GM23338 (cell line): ENCODE data around the gene AJM1. TPM values are rescaled to one million over a fixed set of nuclear protein-coding genes. Genes with fewer than 3 reads are reported as not detected.
A peak's percentile ranks its signal among the peaks of the same experiment; 100 is the strongest.

Source experiments
- ATAC-seq: fragments of 200-7000 bp; cut with Tn5 transposase; 3 replicates; pipeline ENCODE4 v1.9.1; 2020
- DNase-seq: peaks from one replicate; pipeline ENCODE4 v3.0.0-alpha.2; 2015; ENCODE audit warnings: low spot score
- H2AFZ ChIP-seq: fragments of 200-600 bp; sonication (generic); 2 replicates; pipeline ENCODE4 v1.8.0; 2016; ENCODE audit warnings: antibody characterized with exemption, mild to moderate bottlenecking, moderate library complexity
- H3F3A ChIP-seq: fragments of 200-600 bp; sonication (generic); replicated peaks from 2 replicates; pipeline ENCODE4 v1.8.0; 2017; ENCODE audit warnings: antibody characterized with exemption, mixed run types, low read depth
- H3K27ac ChIP-seq: fragments of 200-600 bp; sonication (generic); 2 replicates; pipeline ENCODE4 v1.6.1; 2016; ENCODE audit warnings: low read depth
- H3K27me3 ChIP-seq: fragments of 200-600 bp; sonication (generic); 2 replicates; pipeline ENCODE4 v1.8.0; 2016; ENCODE audit warnings: mild to moderate bottlenecking, mixed run types, moderate library complexity; ENCODE audit not compliant: insufficient read depth
- H3K36me3 ChIP-seq: fragments of 200-600 bp; sonication (generic); 2 replicates; pipeline ENCODE4 v1.8.0; 2016; ENCODE audit warnings: mild to moderate bottlenecking; ENCODE audit not compliant: insufficient read depth
- H3K4me1 ChIP-seq: fragments of 200-600 bp; sonication (generic); 2 replicates; pipeline ENCODE4 v1.8.0; 2016; ENCODE audit warnings: mild to moderate bottlenecking, moderate library complexity; ENCODE audit not compliant: insufficient read depth
- H3K4me2 ChIP-seq: fragments of 200-600 bp; sonication (generic); 2 replicates; pipeline ENCODE4 v1.7.1; 2017; ENCODE audit warnings: mixed run types
- H3K4me3 ChIP-seq: fragments of 200-600 bp; sonication (generic); 2 replicates; pipeline ENCODE4 v1.6.1; 2016; ENCODE audit warnings: mixed run types
- H3K79me2 ChIP-seq: fragments of 200-600 bp; sonication (generic); replicated peaks from 2 replicates; pipeline ENCODE4 v1.8.0; 2017; ENCODE audit warnings: mild to moderate bottlenecking; ENCODE audit not compliant: insufficient read depth
- H3K9me2 ChIP-seq: fragments of 200-600 bp; sonication (generic); 2 replicates; pipeline ENCODE4 v1.8.0; 2017; ENCODE audit not compliant: insufficient read depth
- H4K20me1 ChIP-seq: fragments of 200-600 bp; sonication (generic); replicated peaks from 2 replicates; pipeline ENCODE4 v1.8.0; 2017; ENCODE audit warnings: mild to moderate bottlenecking; ENCODE audit not compliant: insufficient read depth
- H3K27ac Mint-ChIP-seq: 2 replicates; pipeline ENCODE4 v1.8.0; 2020; ENCODE audit warnings: inconsistent platforms, mild to moderate bottlenecking, moderate library complexity, mixed read lengths
- H3K27me3 Mint-ChIP-seq: 3 replicates; pipeline ENCODE4 v1.8.0; 2022; ENCODE audit warnings: low read depth, mild to moderate bottlenecking, moderate library complexity, mixed read lengths, inconsistent platforms; ENCODE audit not compliant: insufficient read depth, poor library complexity
- H3K36me3 Mint-ChIP-seq: 3 replicates; pipeline ENCODE4 v1.8.0; 2021; ENCODE audit warnings: low read depth, mild to moderate bottlenecking, inconsistent platforms, moderate library complexity, mixed read lengths
- H3K4me1 Mint-ChIP-seq: 3 replicates; pipeline ENCODE4 v1.8.0; 2020; ENCODE audit warnings: mild to moderate bottlenecking, inconsistent platforms, mixed read lengths
- H3K4me3 Mint-ChIP-seq: 3 replicates; pipeline ENCODE4 v1.8.0; 2021; ENCODE audit warnings: moderate library complexity, mild to moderate bottlenecking, inconsistent platforms, mixed read lengths
- H3K9me3 Mint-ChIP-seq: 3 replicates; pipeline ENCODE4 v1.8.0; 2020; ENCODE audit warnings: moderate library complexity, mild to moderate bottlenecking, inconsistent platforms, mixed read lengths
- CREB1 ChIP-seq: fragments of 250-450 bp; sonication (Bioruptor Pico); IDR thresholded peaks from 2 replicates; pipeline ENCODE4 v1.5.0; 2020; ENCODE audit warnings: low read depth, mild to moderate bottlenecking, moderate library complexity
- EZH2 ChIP-seq: fragments of 200-600 bp; sonication (generic); IDR thresholded peaks from one replicate; pipeline ENCODE4 v1.8.0; 2017; ENCODE audit warnings: antibody characterized with exemption, mild to moderate bottlenecking, low read depth; ENCODE audit not compliant: unreplicated experiment
- EZH2phosphoT487 ChIP-seq: fragments of 200-600 bp; sonication (generic); IDR thresholded peaks from one replicate; pipeline ENCODE4 v1.8.1; 2018; ENCODE audit warnings: antibody characterized with exemption; ENCODE audit not compliant: unreplicated experiment
- JUNB ChIP-seq: IDR thresholded peaks from one replicate; pipeline ENCODE4 v1.6.1; 2016; ENCODE audit warnings: antibody characterized with exemption; ENCODE audit not compliant: unreplicated experiment
- NANOG ChIP-seq: IDR thresholded peaks from 2 replicates; pipeline ENCODE4 v1.6.1; 2016; ENCODE audit warnings: antibody characterized with exemption, borderline replicate concordance
- POLR2AphosphoS5 ChIP-seq: IDR thresholded peaks from 2 replicates; pipeline ENCODE4 v1.6.1; 2016; ENCODE audit warnings: antibody characterized with exemption, low read depth
- STAT1 ChIP-seq: IDR thresholded peaks from one replicate; pipeline ENCODE4 v1.6.1; 2016; ENCODE audit warnings: antibody characterized with exemption; ENCODE audit not compliant: unreplicated experiment
- ZNF114 ChIP-seq: fragments of 250-450 bp; sonication (Bioruptor Pico); IDR thresholded peaks from 2 replicates; pipeline ENCODE4 v1.5.0; 2020; ENCODE audit warnings: mild to moderate bottlenecking, moderate library complexity
- ZNF331 ChIP-seq: fragments of 250-450 bp; sonication (Bioruptor Pico); IDR thresholded peaks from 2 replicates; pipeline ENCODE4 v1.5.0; 2020; ENCODE audit warnings: low read depth, mild to moderate bottlenecking, moderate library complexity
- polyA plus RNA-seq: library from polyadenylated mRNA; unstranded; fragments of >200 nt; fragmentation: Nextera tagmentation; extraction: Ambion mirVana; gene quantifications from 2 replicates; pipeline ENCODE4 v1.2.1, GENCODE V29; 2016
- total RNA-seq: library from RNA; depleted of rRNA; stranded (reverse); fragments of >200 nt; shearing (Covaris generic); gene quantifications from 2 replicates; pipeline ENCODE4 v1.2.3, GENCODE V29; 2014
- TF ChIP-seq, protein P1 (sequence below): IDR thresholded peaks from one replicate; pipeline ENCODE4 v1.6.1; 2018; ENCODE audit warnings: antibody characterized with exemption; ENCODE audit not compliant: unreplicated experiment
- TF ChIP-seq, protein P2 (sequence below): fragments of 250-450 bp; sonication (Bioruptor Pico); IDR thresholded peaks from 2 replicates; pipeline ENCODE4 v1.5.0; 2020; ENCODE audit warnings: mild to moderate bottlenecking, moderate library complexity
- TF ChIP-seq, protein P3 (sequence below), 2 experiments: fragments of 200-600 bp in 1 of 2; sonication (generic) in 1 of 2; conservative IDR thresholded peaks; 2 replicates each; pipeline versions ENCODE4 v1.5.1 to v1.6.1; 2016 to 2017; ENCODE audit warnings: antibody characterized with exemption in 2 of 2, low read depth in 2 of 2, mild to moderate bottlenecking in 2 of 2, moderate library complexity in 1 of 2
- TF ChIP-seq, protein P4 (sequence below): IDR thresholded peaks from 2 replicates; pipeline ENCODE4 v1.6.1; 2016; ENCODE audit warnings: antibody characterized with exemption

Gene AJM1
- total and polyA plus RNA-seq, 2 experiments from 2014 or later, result 0.36 to 0.49 TPM

DNA sequence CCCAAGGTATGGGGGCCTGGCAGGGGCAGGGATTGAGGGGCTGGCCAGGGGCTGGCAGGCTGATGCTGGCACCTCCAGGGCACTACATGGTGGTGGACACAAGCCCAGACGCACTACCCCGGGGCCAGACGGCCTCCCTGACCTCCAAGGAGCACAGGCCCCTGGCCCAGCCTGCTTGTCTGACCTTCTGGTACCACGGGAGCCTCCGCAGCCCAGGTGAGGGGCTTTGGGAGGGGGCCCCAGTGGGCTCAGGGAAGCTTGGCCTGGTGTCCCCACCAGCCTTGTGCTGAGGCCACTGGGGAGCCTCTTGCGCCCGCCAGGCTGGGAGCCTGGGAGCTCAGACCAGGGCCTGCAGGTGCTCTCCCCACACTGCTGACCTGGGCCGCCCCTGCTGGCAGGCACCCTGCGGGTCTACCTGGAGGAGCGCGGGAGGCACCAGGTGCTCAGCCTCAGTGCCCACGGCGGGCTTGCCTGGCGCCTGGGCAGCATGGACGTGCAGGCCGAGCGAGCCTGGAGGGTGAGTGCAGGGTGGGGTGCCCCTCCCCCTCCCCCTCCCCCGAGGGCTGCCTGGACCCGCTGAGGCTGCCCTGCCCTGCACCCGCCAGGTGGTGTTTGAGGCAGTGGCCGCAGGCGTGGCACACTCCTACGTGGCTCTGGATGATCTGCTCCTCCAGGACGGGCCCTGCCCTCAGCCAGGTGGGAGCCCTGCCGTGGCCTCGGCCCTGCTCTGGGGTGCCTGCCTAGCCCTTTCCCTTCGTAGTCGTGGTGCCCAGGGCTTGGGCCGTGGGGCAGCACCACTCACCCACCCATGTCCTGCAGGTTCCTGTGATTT, 15.5 kb downstream of the AJM1 start:
- Mint-ChIP-seq H3K27me3 (no peaks in the 10 kb centered on the region), H3K4me1 (no peaks in the 10 kb centered on the region), H3K36me3 (peaks cover 17% of the 10 kb centered on the region; the same call in 2 of the 3 replicates), H3K27ac (no peak overlapping the region), H3K9me3 (no peaks in the 10 kb centered on the region), H3K4me3 (no peak overlapping the region)
- Histone ChIP-seq H3K27me3 (no peaks in the 10 kb centered on the region), H3F3A (no peaks in the 10 kb centered on the region), H3K27ac (no peak overlapping the region), H4K20me1 (0 out of 2 replicates have a peak, but pooled peaks cover 5% of the 10 kb centered on the region), H3K4me3 (no peak overlapping the region), H3K36me3 (peaks cover 6% of the 10 kb centered on the region), H2AFZ (no peak overlapping the region), H3K9me2 (no peaks in the 10 kb centered on the region), H3K79me2 (no peaks in the 10 kb centered on the region), H3K4me2 (no peak overlapping the region), H3K4me1 (no peaks in the 10 kb centered on the region)
- ATAC-seq, result peak; percentile 5
- TF ChIP-seq NANOG, result no peak
- TF ChIP-seq, protein P1, sequence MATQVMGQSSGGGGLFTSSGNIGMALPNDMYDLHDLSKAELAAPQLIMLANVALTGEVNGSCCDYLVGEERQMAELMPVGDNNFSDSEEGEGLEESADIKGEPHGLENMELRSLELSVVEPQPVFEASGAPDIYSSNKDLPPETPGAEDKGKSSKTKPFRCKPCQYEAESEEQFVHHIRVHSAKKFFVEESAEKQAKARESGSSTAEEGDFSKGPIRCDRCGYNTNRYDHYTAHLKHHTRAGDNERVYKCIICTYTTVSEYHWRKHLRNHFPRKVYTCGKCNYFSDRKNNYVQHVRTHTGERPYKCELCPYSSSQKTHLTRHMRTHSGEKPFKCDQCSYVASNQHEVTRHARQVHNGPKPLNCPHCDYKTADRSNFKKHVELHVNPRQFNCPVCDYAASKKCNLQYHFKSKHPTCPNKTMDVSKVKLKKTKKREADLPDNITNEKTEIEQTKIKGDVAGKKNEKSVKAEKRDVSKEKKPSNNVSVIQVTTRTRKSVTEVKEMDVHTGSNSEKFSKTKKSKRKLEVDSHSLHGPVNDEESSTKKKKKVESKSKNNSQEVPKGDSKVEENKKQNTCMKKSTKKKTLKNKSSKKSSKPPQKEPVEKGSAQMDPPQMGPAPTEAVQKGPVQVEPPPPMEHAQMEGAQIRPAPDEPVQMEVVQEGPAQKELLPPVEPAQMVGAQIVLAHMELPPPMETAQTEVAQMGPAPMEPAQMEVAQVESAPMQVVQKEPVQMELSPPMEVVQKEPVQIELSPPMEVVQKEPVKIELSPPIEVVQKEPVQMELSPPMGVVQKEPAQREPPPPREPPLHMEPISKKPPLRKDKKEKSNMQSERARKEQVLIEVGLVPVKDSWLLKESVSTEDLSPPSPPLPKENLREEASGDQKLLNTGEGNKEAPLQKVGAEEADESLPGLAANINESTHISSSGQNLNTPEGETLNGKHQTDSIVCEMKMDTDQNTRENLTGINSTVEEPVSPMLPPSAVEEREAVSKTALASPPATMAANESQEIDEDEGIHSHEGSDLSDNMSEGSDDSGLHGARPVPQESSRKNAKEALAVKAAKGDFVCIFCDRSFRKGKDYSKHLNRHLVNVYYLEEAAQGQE, result no peak
- no peak for TF ChIP-seq CREB1
- TF ChIP-seq ZNF331 (CRISPR knock-in tag), result no peak
- no peak for TF ChIP-seq ZNF114
- TF ChIP-seq, protein P2, sequence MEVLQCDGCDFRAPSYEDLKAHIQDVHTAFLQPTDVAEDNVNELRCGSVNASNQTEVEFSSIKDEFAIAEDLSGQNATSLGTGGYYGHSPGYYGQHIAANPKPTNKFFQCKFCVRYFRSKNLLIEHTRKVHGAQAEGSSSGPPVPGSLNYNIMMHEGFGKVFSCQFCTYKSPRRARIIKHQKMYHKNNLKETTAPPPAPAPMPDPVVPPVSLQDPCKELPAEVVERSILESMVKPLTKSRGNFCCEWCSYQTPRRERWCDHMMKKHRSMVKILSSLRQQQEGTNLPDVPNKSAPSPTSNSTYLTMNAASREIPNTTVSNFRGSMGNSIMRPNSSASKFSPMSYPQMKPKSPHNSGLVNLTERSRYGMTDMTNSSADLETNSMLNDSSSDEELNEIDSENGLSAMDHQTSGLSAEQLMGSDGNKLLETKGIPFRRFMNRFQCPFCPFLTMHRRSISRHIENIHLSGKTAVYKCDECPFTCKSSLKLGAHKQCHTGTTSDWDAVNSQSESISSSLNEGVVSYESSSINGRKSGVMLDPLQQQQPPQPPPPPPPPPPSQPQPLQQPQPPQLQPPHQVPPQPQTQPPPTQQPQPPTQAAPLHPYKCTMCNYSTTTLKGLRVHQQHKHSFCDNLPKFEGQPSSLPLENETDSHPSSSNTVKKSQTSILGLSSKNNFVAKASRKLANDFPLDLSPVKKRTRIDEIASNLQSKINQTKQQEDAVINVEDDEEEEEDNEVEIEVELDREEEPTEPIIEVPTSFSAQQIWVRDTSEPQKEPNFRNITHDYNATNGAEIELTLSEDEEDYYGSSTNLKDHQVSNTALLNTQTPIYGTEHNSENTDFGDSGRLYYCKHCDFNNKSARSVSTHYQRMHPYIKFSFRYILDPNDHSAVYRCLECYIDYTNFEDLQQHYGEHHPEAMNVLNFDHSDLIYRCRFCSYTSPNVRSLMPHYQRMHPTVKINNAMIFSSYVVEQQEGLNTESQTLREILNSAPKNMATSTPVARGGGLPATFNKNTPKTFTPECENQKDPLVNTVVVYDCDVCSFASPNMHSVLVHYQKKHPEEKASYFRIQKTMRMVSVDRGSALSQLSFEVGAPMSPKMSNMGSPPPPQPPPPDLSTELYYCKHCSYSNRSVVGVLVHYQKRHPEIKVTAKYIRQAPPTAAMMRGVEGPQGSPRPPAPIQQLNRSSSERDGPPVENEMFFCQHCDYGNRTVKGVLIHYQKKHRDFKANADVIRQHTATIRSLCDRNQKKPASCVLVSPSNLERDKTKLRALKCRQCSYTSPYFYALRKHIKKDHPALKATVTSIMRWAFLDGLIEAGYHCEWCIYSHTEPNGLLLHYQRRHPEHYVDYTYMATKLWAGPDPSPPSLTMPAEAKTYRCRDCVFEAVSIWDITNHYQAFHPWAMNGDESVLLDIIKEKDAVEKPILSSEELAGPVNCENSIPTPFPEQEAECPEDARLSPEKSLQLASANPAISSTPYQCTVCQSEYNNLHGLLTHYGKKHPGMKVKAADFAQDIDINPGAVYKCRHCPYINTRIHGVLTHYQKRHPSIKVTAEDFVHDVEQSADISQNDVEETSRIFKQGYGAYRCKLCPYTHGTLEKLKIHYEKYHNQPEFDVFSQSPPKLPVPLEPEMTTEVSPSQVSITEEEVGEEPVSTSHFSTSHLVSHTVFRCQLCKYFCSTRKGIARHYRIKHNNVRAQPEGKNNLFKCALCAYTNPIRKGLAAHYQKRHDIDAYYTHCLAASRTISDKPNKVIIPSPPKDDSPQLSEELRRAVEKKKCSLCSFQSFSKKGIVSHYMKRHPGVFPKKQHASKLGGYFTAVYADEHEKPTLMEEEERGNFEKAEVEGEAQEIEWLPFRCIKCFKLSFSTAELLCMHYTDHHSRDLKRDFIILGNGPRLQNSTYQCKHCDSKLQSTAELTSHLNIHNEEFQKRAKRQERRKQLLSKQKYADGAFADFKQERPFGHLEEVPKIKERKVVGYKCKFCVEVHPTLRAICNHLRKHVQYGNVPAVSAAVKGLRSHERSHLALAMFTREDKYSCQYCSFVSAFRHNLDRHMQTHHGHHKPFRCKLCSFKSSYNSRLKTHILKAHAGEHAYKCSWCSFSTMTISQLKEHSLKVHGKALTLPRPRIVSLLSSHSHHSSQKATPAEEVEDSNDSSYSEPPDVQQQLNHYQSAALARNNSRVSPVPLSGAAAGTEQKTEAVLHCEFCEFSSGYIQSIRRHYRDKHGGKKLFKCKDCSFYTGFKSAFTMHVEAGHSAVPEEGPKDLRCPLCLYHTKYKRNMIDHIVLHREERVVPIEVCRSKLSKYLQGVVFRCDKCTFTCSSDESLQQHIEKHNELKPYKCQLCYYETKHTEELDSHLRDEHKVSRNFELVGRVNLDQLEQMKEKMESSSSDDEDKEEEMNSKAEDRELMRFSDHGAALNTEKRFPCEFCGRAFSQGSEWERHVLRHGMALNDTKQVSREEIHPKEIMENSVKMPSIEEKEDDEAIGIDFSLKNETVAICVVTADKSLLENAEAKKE (CRISPR knock-in tag), result no peak
- TF ChIP-seq EZH2phosphoT487, result no peak
- TF ChIP-seq JUNB, result no peak
- TF ChIP-seq POLR2AphosphoS5, result no peak
- TF ChIP-seq, protein P3, sequence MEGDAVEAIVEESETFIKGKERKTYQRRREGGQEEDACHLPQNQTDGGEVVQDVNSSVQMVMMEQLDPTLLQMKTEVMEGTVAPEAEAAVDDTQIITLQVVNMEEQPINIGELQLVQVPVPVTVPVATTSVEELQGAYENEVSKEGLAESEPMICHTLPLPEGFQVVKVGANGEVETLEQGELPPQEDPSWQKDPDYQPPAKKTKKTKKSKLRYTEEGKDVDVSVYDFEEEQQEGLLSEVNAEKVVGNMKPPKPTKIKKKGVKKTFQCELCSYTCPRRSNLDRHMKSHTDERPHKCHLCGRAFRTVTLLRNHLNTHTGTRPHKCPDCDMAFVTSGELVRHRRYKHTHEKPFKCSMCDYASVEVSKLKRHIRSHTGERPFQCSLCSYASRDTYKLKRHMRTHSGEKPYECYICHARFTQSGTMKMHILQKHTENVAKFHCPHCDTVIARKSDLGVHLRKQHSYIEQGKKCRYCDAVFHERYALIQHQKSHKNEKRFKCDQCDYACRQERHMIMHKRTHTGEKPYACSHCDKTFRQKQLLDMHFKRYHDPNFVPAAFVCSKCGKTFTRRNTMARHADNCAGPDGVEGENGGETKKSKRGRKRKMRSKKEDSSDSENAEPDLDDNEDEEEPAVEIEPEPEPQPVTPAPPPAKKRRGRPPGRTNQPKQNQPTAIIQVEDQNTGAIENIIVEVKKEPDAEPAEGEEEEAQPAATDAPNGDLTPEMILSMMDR (conservative IDR thresholded peaks at IDR 0.05; ENCODE audit: low read depth in 2 of 2), result no peak
- TF ChIP-seq, protein P4, sequence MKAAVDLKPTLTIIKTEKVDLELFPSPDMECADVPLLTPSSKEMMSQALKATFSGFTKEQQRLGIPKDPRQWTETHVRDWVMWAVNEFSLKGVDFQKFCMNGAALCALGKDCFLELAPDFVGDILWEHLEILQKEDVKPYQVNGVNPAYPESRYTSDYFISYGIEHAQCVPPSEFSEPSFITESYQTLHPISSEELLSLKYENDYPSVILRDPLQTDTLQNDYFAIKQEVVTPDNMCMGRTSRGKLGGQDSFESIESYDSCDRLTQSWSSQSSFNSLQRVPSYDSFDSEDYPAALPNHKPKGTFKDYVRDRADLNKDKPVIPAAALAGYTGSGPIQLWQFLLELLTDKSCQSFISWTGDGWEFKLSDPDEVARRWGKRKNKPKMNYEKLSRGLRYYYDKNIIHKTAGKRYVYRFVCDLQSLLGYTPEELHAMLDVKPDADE, result no peak
- no peak for TF ChIP-seq EZH2
- no peak for TF ChIP-seq STAT1
- no peak for DNase-seq
